H9 (cell line): Measurements from ENCODE around the gene TYRO3. TPM values are rescaled to one million over a fixed set of nuclear protein-coding genes. Genes with fewer than 3 reads are reported as not detected.

Source experiments
- DNase-seq: peaks from one replicate; pipeline ENCODE4 v3.0.0-alpha.2; 2017
- H2AFZ ChIP-seq: one replicate; pipeline ENCODE4 v1.6.1; 2013; ENCODE audit warnings: mild to moderate bottlenecking, low read length, control low read depth, moderate library complexity
- H2AK5ac ChIP-seq: 2 replicates; pipeline ENCODE4 v1.6.1; 2013; ENCODE audit warnings: low read length, control low read depth, mixed read lengths; ENCODE audit not compliant: insufficient read length
- H2BK120ac ChIP-seq: one replicate; pipeline ENCODE4 v1.6.1; 2013; ENCODE audit warnings: low read depth, mild to moderate bottlenecking, low read length, control low read depth, inconsistent platforms; ENCODE audit not compliant: poor library complexity, severe bottlenecking
- H2BK12ac ChIP-seq: 2 replicates; pipeline ENCODE4 v1.6.1; 2013; ENCODE audit warnings: low read length, control low read depth, mixed read lengths, low read depth; ENCODE audit not compliant: insufficient read length
- H2BK15ac ChIP-seq: 2 replicates; pipeline ENCODE4 v1.6.1; 2013; ENCODE audit warnings: low read depth, low read length, control low read depth
- H2BK20ac ChIP-seq: one replicate; pipeline ENCODE4 v1.6.1; 2013; ENCODE audit warnings: low read depth, mild to moderate bottlenecking, low read length, control low read depth, inconsistent platforms; ENCODE audit not compliant: poor library complexity, severe bottlenecking
- H2BK5ac ChIP-seq: 2 replicates; pipeline ENCODE4 v1.6.1; 2013; ENCODE audit warnings: low read length, control low read depth, mixed read lengths; ENCODE audit not compliant: insufficient read length
- H3K14ac ChIP-seq: 2 replicates; pipeline ENCODE4 v1.6.1; 2013; ENCODE audit warnings: low read length, control low read depth; ENCODE audit not compliant: insufficient read depth
- H3K18ac ChIP-seq: 2 replicates; pipeline ENCODE4 v1.6.1; 2013; ENCODE audit warnings: low read depth, mild to moderate bottlenecking, mixed read lengths, low read length, control low read depth; ENCODE audit not compliant: insufficient read length
- H3K23ac ChIP-seq: 2 replicates; pipeline ENCODE4 v1.6.1; 2013; ENCODE audit warnings: low read length, control low read depth, mixed read lengths, low read depth; ENCODE audit not compliant: insufficient read length
- H3K23me2 ChIP-seq: 2 replicates; pipeline ENCODE4 v1.6.1; 2013; ENCODE audit warnings: low read depth, mild to moderate bottlenecking, mixed read lengths, low read length, control low read depth; ENCODE audit not compliant: insufficient read length, poor library complexity, severe bottlenecking
- H3K27ac ChIP-seq: 2 replicates; pipeline ENCODE4 v1.5.1; 2013; ENCODE audit warnings: low read length, control low read depth, mixed read lengths, low read depth; ENCODE audit not compliant: insufficient read length
- H3K27me3 ChIP-seq: 2 replicates; pipeline ENCODE4 v1.6.1; 2013; ENCODE audit warnings: low read length, control low read depth, inconsistent platforms; ENCODE audit not compliant: insufficient read depth
- H3K4ac ChIP-seq: 2 replicates; pipeline ENCODE4 v1.6.1; 2013; ENCODE audit warnings: low read depth, mild to moderate bottlenecking, control low read depth, inconsistent platforms, low read length, moderate library complexity
- H3K4me1 ChIP-seq: 2 replicates; pipeline ENCODE4 v1.6.1; 2013; ENCODE audit warnings: low read length, control low read depth, inconsistent platforms; ENCODE audit not compliant: insufficient read depth
- H3K4me2 ChIP-seq: 2 replicates; pipeline ENCODE4 v1.6.1; 2013; ENCODE audit warnings: low read length, control low read depth, mixed read lengths; ENCODE audit not compliant: insufficient read length, insufficient read depth
- H3K56ac ChIP-seq: 2 replicates; pipeline ENCODE4 v1.6.1; 2013; ENCODE audit warnings: low read depth, mild to moderate bottlenecking, mixed read lengths, low read length, control low read depth; ENCODE audit not compliant: insufficient read length
- H3K79me1 ChIP-seq: 2 replicates; pipeline ENCODE4 v1.6.1; 2013; ENCODE audit warnings: low read depth, mild to moderate bottlenecking, moderate library complexity, low read length, control low read depth, inconsistent platforms; ENCODE audit not compliant: insufficient read depth, poor library complexity, severe bottlenecking
- H3K79me2 ChIP-seq: 2 replicates; pipeline ENCODE4 v1.6.1; 2013; ENCODE audit warnings: low read length, control low read depth, inconsistent platforms; ENCODE audit not compliant: insufficient read depth
- H3K9ac ChIP-seq: 2 replicates; pipeline ENCODE4 v1.6.1; 2013; ENCODE audit warnings: low read length, control low read depth, mixed read lengths; ENCODE audit not compliant: insufficient read length; ENCODE audit errors: extremely low read depth
- H3K9me3 ChIP-seq: one replicate; pipeline ENCODE4 v1.6.1; 2013; ENCODE audit warnings: low read depth, low read length, inconsistent platforms; ENCODE audit not compliant: control insufficient read depth
- H3T11ph ChIP-seq: one replicate; pipeline ENCODE4 v1.6.1; 2013; ENCODE audit warnings: mild to moderate bottlenecking, low read length, control low read depth, inconsistent platforms
- H4K20me1 ChIP-seq: one replicate; pipeline ENCODE4 v1.6.1; 2013; ENCODE audit not compliant: control insufficient read depth, insufficient read length, insufficient read depth
- H4K5ac ChIP-seq: 2 replicates; pipeline ENCODE4 v1.6.1; 2013; ENCODE audit warnings: low read depth, mild to moderate bottlenecking, mixed read lengths, low read length, control low read depth; ENCODE audit not compliant: insufficient read length
- H4K8ac ChIP-seq: replicated peaks from 2 replicates; pipeline ENCODE4 v1.6.1; 2013; ENCODE audit warnings: low read length, control low read depth, mixed read lengths, low read depth; ENCODE audit not compliant: insufficient read length
- H4K91ac ChIP-seq: 2 replicates; pipeline ENCODE4 v1.6.1; 2013; ENCODE audit warnings: low read depth, mild to moderate bottlenecking, moderate library complexity, mixed read lengths, low read length, control low read depth; ENCODE audit not compliant: insufficient read length
- H3K27ac Mint-ChIP-seq, 3 experiments: 2 replicates in 2 of 3; 3 replicates in 1 of 3; pipeline ENCODE4 v1.8.0; 2020 to 2021; ENCODE audit warnings: mixed read lengths in 3 of 3, mild to moderate bottlenecking in 1 of 3, moderate library complexity in 1 of 3
- H3K27me3 Mint-ChIP-seq: 2 replicates; pipeline ENCODE4 v1.8.0; 2021; ENCODE audit warnings: low read depth, mild to moderate bottlenecking, moderate library complexity, mixed read lengths
- H3K36me3 Mint-ChIP-seq, 3 experiments: 2 replicates in 2 of 3; 3 replicates in 1 of 3; pipeline ENCODE4 v1.8.0; 2020 to 2021; ENCODE audit warnings: low read depth in 3 of 3, mixed read lengths in 3 of 3; ENCODE audit not compliant: insufficient read depth in 1 of 3
- H3K4me1 Mint-ChIP-seq, 2 experiments: 2 replicates each; pipeline ENCODE4 v1.8.0; 2020; ENCODE audit warnings: mixed read lengths in 2 of 2
- H3K4me3 Mint-ChIP-seq, 2 experiments: 2 replicates in 1 of 2; 3 replicates in 1 of 2; pipeline ENCODE4 v1.8.0; 2020 to 2021; ENCODE audit warnings: mild to moderate bottlenecking in 2 of 2, mixed read lengths in 2 of 2, moderate library complexity in 1 of 2
- H3K9me3 Mint-ChIP-seq, 2 experiments: 2 replicates in 1 of 2; 3 replicates in 1 of 2; pipeline ENCODE4 v1.8.0; 2020; ENCODE audit warnings: mild to moderate bottlenecking in 2 of 2, mixed read lengths in 2 of 2, moderate library complexity in 1 of 2
- CTCF ChIP-seq: fragments of 200-600 bp; sonication (generic); conservative IDR thresholded peaks from 3 replicates; pipeline ENCODE4 v1.8.0; 2021; ENCODE audit warnings: antibody characterized with exemption, mild to moderate bottlenecking
- WGBS: extraction: QIAGEN DNeasy Blood & Tissue Kit; methylation state at CpG from one replicate; pipeline ENCODE4 v1.1.7; 2013; ENCODE audit warnings: missing lambda C conversion rate, low lambda C conversion rate, mixed read lengths; ENCODE audit not compliant: insufficient read length; ENCODE audit errors: extremely low coverage; 5-methylcytosine and 5-hydroxymethylcytosine counted together
- total RNA-seq: library from RNA; stranded (reverse); gene quantifications from 2 replicates; pipeline ENCODE4 v1.2.1, GENCODE V29; 2021

TYRO3 gene
- total RNA-seq, 1 experiment from 2014 or later: 124 TPM

- Histone ChIP-seq H3K23ac (no peak overlapping the region), H2AFZ (no peak overlapping the region), H4K8ac (no peak overlapping the region), H3K27ac (no peak overlapping the region), H3K9me3 (no peaks in the 10 kb centered on the region), H2BK12ac (no peak overlapping the region), H3K4me1 (peaks cover 8% of the 10 kb centered on the region; the same call in 1 of the 2 replicates), H3K14ac (no peak overlapping the region), H3K79me2 (no peaks in the 10 kb centered on the region), H3K18ac (no peak overlapping the region), H3K23me2 (no peaks in the 10 kb centered on the region), H3K56ac (no peak overlapping the region), H2BK20ac (no peak overlapping the region), H3K9ac (no peak overlapping the region), H3T11ph (no peak overlapping the region), H2BK120ac (no peak overlapping the region), H4K91ac (no peak overlapping the region), H2BK15ac (no peak overlapping the region), H4K20me1 (no peaks in the 10 kb centered on the region), H3K4ac (no peak overlapping the region), H3K4me2 (peak overlapping the region; percentile 33), H4K5ac (no peak overlapping the region), H3K27me3 (no peaks in the 10 kb centered on the region), H2AK5ac (no peak overlapping the region), H3K79me1 (no peaks in the 10 kb centered on the region), H2BK5ac (no peak overlapping the region)
- no peak for TF ChIP-seq CTCF
- Mint-ChIP-seq H3K27ac (peak overlapping the region in 1 of 3 experiments; percentile 38; a peak in 1 of 7 replicates), H3K36me3 (no peaks in the 10 kb centered on the region), H3K4me1 (peaks cover 42% of the 10 kb centered on the region in 2 experiments), H3K9me3 (no peaks in the 10 kb centered on the region), H3K27me3 (peaks cover 2% of the 10 kb centered on the region; the same call in 1 of the 2 replicates), H3K4me3 (no peak overlapping the region)
- no peak for DNase-seq
- WGBS: no CpG with 5 or more reads among the region's 4 CpGs
These were observed 70.5 kb downstream of the TYRO3 start for GRCh38 chr15:41629463-41629862.
